HG03175 (cell line): ENCODE measurements around the gene MGARP.
"Not testable (repeated sequence)": the region's sequence is repeated elsewhere in the genome, so short reads cannot be mapped to it uniquely, and the experiment has no call there.

Experiments used
- ATAC-seq: cut with Tn5 transposase; IDR thresholded peaks from one replicate; pipeline ENCODE4 v1.9.1; 2021; ENCODE audit warnings: mild to moderate bottlenecking, moderate library complexity; ENCODE audit not compliant: unreplicated experiment

MGARP gene

GRCh38 chr4:139295942-139296299, 15.9 kb upstream of the MGARP start:
- no peak for ATAC-seq

- peak; percentile 94 for ATAC-seq
Observed at GRCh38 chr4:139295206-139295941, 15.3 kb upstream of the MGARP start.

DNA sequence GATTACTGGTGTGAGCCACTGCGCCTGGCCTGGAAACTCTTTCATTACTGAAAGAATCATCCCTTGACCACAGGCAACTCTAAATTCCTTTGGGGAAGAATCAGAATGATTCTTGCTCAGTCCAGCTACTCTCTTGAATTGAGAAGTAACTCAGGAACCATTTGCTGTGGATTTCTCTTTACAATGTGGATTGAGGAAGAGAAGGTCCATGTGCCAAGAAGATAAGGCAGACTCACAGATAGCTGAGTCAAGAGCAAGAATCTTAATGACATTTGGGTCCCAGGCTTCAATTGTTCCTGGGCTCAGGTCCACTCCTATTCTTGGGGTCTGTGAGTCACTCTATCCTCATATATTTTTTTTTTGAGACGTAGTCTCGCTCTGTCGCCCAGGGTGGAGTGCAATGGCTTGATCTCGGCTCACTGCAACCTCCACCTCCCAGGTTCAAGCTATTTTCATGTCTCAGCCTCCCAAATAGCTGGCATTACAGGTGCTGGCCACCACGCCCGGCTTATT, 6.2 kb upstream of the MGARP start:
- no peak for ATAC-seq

- ATAC-seq = no peak
Observed at GRCh38 chr4:139282721-139283075, 2.7 kb upstream of the MGARP start.

DNA sequence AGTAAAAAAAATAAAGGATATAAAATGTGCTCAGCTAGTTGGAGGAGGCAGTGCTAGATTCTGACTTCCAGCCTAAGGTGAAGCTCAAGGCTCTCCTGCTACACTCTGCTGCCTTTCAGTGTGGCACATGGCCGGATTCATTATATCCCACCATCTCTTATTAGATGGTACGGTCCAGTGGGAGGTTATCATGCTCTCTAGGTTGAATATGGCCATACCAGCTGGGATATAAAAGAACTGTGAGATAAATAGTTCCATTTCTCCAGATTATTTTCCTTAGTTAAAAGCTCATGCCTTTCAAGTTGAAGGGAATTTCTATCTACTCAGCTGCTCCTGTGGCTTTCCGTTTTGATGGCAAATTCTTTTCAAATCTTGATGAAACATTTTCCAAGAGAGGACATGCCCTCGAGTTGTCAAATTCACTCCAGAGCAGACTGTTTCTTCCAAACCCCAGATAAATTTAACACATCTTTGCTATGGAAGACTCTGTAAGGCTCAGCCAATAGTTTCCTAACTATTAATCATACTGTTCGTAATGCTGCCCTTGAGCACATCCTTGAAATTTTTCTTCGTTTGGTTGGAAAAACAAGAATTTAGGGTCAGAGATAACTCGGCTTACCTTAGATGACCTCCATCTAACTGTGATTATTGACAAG, 2.2 kb upstream of the MGARP start:
- ATAC-seq = no peak

DNA sequence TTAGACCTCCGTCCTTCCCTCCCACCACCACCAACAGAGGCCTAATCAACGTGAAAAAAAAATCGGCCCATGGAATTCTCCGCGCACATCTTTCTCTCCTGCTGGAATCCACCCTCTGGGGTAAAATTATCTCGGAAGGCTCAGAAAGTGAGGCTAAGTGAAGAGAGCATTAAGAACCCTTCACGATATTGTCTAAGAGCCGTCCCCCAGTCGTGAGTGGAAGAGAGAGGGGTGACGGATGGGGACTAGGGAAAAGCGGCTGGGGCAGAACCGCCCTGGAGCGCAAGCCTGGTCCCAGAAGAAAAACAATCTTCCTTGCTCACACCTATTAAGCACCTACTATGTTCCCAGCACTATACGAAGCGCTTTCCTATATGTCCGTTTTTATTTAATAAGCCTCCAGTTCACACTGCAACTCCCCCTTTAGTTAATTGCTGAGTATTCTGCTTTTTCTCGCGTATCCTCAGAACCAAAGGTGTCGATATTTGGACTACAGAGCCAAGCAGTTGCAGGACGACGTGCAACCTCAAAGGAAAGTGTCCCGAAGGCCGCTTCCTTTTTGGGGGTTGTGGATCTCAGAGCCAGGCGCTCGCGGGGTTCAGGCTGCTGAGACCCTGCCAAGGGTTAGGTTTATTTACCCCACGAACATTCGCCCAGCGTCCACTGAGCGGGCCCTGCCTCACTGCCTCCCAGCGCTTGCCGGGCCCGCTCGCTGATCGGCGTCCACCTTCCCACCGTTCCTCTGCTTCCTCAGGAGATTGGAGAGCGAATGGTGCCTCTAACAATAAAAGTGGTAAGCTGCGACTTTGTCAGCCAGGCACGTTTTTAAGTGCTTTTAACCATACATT, 889 bp downstream of the MGARP start:
- ATAC-seq = no peak

- ATAC-seq = no peak
Observed at GRCh38 chr4:139278485-139278884, 1.5 kb downstream of the MGARP start.

DNA sequence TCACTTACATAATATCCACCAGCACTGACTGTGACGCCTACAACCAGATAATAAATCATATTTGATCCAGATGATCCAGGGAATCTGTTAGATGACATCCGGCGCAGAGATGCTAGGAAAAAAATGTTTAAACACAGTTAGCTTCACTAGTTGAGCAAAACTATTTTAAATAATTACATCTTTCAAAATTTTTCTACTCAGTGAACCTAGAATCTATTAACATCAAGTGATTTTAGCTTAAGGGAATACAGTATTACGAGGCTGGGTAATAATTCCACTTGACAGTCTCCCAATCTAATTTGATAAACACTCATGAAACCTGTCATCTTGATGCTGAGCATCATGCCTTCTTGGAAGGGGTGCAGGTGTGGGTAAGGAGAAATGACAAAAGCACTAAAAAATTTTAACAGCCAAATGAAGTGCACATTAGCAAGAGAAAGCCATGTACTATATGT, 4.7 kb downstream of the MGARP start:
- no peak for ATAC-seq

DNA sequence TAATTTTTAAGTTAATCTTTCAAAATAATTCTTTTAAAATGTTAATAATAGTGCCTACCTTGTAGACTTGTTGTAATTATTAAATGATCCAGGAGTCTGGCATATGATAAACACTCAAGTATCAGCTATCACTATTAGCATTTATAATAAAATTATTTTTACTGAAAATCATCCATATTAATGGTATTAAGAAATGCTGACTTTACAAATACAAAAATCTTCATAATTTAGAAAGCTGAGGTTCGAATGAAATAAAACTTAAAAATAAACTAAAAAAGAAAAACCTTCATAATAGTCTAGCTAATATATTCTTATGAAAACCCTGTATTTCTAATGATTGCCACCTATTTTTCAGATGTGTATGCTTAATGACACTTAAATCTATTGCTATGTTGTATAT, 5.2 kb downstream of the MGARP start:
- ATAC-seq = no peak

DNA sequence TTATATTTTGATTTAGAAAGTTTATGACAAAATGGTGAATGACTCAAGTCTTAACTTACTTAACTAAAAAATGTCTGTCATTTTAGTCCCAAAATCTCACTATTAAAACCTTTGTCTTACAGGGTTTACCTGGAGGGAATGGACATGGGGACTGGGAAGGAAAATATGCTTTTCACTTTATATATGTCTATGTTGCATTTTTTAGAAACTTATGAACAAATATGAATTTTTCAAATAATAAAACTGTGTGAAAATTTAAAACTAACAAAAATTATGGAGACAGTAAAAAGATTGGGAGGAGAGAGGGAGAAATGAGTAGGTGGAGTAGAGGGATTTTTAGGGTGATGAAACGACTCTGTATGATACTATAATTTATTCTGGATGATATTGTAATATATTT, 6.2 kb downstream of the MGARP start:
- ATAC-seq = no peak

DNA sequence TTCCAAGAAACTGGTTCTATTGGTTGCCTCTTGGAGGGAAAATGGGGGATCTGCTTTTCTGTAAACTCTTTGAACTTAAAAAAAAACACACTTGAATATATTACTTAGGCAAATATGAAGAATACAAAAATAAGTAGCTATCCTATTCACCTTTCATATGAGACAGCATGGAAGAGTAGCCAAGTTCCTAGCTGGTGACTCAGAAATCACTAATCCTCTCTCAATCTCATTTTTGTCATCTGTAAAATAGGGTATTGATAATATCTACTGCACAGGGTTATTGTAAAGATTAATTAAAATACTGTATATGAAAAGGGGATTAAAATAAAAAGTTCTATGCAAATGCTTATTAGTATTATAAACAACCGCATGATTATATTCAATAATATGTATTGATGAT, 12.7 kb downstream of the MGARP start:
- no peak for ATAC-seq

DNA sequence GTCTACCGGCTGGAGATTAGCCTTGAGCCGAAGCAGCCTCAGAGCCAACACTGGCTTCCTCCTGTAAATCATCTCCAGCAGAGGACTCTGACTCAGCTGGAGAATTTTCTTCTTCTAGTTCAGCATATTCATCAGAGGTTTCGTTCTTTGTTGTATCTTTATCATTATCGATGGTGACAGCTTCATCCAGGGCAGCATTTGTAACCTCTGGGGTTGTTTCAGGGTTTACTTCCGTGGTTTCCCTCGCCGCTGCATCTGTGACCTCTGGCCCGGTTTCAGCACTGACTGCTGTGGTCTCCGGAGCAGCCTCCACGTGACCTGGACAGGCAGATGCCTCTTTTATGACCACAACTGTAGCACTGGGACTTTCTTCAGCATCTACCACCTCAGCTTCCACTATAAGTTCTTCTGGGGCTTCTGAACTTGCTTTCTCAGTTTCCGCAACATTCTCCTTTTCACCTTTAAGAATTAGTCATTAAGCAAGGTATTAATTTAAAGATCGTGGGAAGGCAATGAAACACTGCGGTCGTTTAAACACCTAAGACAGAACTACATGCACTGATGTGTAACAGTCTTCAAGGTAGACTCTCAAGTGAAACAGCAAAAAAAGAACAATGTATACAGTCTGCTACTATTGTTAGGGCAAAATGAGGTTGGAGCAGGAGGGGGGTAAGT, 13.3 kb downstream of the MGARP start:
- ATAC-seq = peak; percentile 97

DNA sequence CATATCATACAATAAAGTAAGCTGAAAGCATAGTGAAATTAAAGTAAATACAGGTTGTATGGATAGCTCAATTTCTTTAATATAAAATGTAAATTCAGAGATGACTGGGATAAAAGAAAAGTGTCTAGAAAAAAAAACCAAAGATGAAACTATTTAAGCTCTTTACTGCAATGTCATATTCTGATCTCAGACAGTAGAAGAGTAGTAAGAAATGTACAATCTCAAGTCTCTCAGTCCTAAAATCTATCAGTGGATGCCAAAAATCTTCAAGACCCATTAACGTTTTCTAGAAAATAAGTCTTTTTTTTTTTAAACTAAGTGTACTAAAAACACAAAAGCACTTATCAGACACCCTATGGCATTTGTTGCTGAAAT, 13.8 kb downstream of the MGARP start:
- no peak for ATAC-seq

- ATAC-seq = no peak
Observed at GRCh38 chr4:139265654-139266053, 14.4 kb downstream of the MGARP start.

- no peak for ATAC-seq
Observed at GRCh38 chr4:139256349-139256748, 23.7 kb downstream of the MGARP start.

- ATAC-seq = not testable (repeated sequence)
Observed at GRCh38 chr4:139255581-139255980, 24.4 kb downstream of the MGARP start.

DNA sequence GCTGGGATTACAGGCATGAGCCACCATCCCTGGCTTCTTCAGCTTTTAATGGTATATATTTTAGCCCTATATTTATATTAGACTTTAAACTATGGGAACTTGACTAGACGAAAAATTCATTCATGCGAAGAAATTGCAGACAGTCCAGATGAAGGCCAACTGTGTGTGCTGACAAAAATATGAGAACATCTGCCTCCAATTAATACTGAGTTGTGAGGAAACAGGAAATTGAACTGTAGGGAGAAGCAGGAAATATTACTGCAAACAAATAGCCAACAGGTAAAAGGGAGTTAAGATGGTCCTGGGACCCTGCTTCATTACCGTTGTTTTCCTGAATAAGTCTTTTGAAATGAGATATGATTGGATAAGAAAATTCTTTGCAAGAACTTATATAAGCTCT, 26.3 kb downstream of the MGARP start:
- no peak for ATAC-seq

- ATAC-seq = no peak
Observed at GRCh38 chr4:139253046-139253445, 27.0 kb downstream of the MGARP start.

- no peak for ATAC-seq
Observed at GRCh38 chr4:139247700-139248238, 32.3 kb downstream of the MGARP start.

- ATAC-seq = no peak
Observed at GRCh38 chr4:139247241-139247640, 32.8 kb downstream of the MGARP start.

DNA sequence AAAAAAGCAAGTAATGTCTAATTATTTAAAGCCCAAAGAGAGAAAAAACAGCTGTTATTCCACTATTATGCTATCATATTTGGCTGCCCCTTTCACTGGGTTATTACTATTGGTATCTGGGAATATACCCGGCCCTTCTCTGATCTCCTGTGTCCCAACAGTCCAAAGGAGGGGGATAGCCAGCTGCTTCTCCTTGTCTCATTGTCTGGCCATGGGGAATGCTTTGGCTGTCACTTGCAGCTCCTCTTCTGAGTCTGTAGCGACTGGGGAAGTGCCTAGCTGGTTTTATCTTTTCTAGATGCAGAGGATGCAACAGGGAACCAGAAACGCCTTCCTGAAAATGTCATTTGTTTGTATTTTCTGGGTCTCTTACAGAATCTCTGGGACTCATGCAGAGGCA, 33.9 kb downstream of the MGARP start:
- ATAC-seq = no peak
